GM12878 (cell line): ENCODE measurements around the gene CSRP2. TPM values are rescaled to one million over a fixed set of nuclear protein-coding genes. Genes with fewer than 3 reads are reported as not detected.

Source experiments
- ATAC-seq: fragments of 200-7000 bp; cut with Tn5 transposase; 3 replicates; pipeline ENCODE4 v1.9.1; 2020; ENCODE audit warnings: mild to moderate bottlenecking, moderate library complexity
- BruUV-seq: library from RNA; stranded (reverse); fragments of 400-500 nt; replicated peaks from 2 replicates; lab custom pipeline; 2021; lab: Mats Ljungman, UMichigan
- CTCF ChIA-PET: fragments of 300-600 bp; sonication (Branson Sonifier 250); formaldehyde crosslinking; extraction: SDS; loops from one replicate; lab custom pipeline; 2021; ENCODE audit warnings: inconsistent platforms; lab: Yijun Ruan, JAX
- POLR2A ChIA-PET: fragments of 350-600 bp; formaldehyde crosslinking; extraction: SDS; loops from one replicate; lab custom pipeline; 2021; ENCODE audit warnings: inconsistent platforms; lab: Charles Lee
- RAD21 ChIA-PET: fragments of 300-600 bp; sonication (Branson Sonifier 250); formaldehyde crosslinking; loops from one replicate; lab custom pipeline; 2023; ENCODE audit warnings: antibody characterized with exemption; ENCODE audit not compliant: unreplicated experiment; lab: Charles Lee
- SMC1A ChIA-PET: fragments of 300-600 bp; sonication (Branson Sonifier 250); formaldehyde crosslinking; loops from one replicate; lab custom pipeline; 2023; ENCODE audit not compliant: unreplicated experiment, uncharacterized antibody; lab: Charles Lee
- DNase-seq: peaks from one replicate; pipeline ENCODE4 v3.0.0-alpha.2; 2011; ENCODE audit warnings: low read depth, low spot score
- FAIRE-seq: peaks from 3 replicates; lab custom pipeline; 2011; peaks lifted over from hg19 to GRCh38; lab: Jason Lieb, UNC
- H2AFZ ChIP-seq: 2 replicates; pipeline ENCODE4 v1.6.0; 2011; ENCODE audit warnings: low read depth, low read length, control low read depth; ENCODE audit not compliant: control insufficient read depth
- H3K27ac ChIP-seq: 2 replicates; pipeline ENCODE4 v1.5.1; 2011; ENCODE audit warnings: control low read depth; ENCODE audit not compliant: control insufficient read depth, insufficient read depth
- H3K27me3 ChIP-seq, 2 experiments: replicated peaks in 1 of 2; 2 replicates each; pipeline versions ENCODE4 v1.6.0 to v1.6.1; 2011; ENCODE audit warnings: low read length in 1 of 2; ENCODE audit not compliant: control insufficient read depth in 2 of 2, insufficient read depth in 2 of 2
- H3K36me3 ChIP-seq, 2 experiments: 2 replicates each; pipeline ENCODE4 v1.5.1; 2011; ENCODE audit warnings: low read length in 1 of 2; ENCODE audit not compliant: control insufficient read depth in 2 of 2, insufficient read depth in 2 of 2
- H3K4me1 ChIP-seq: 2 replicates; pipeline ENCODE4 v1.6.1; 2011; ENCODE audit warnings: mild to moderate bottlenecking, low read length, moderate library complexity, mixed read lengths; ENCODE audit not compliant: control insufficient read depth, insufficient read depth
- H3K4me2 ChIP-seq: 2 replicates; pipeline ENCODE4 v1.6.0; 2011; ENCODE audit warnings: control low read depth; ENCODE audit not compliant: control insufficient read depth, insufficient read depth
- H3K4me3 ChIP-seq: fragments of 200-600 bp; sonication (generic); 2 replicates; pipeline ENCODE4 v1.5.1; 2016
- H3K79me2 ChIP-seq: 2 replicates; pipeline ENCODE4 v1.6.0; 2011; ENCODE audit warnings: low read length; ENCODE audit not compliant: control insufficient read depth, insufficient read depth
- H3K9ac ChIP-seq: 2 replicates; pipeline ENCODE4 v1.8.0; 2011; ENCODE audit warnings: low read length, control low read depth, mixed read lengths; ENCODE audit not compliant: control insufficient read depth, insufficient read depth
- H3K9me3 ChIP-seq: replicated peaks from 3 replicates; pipeline ENCODE4 v1.5.1; 2011; ENCODE audit warnings: mild to moderate bottlenecking, low read length; ENCODE audit not compliant: control insufficient read depth, insufficient read depth
- H4K20me1 ChIP-seq: 2 replicates; pipeline ENCODE4 v1.6.0; 2011; ENCODE audit not compliant: control insufficient read depth, insufficient read depth
- ATF7 ChIP-seq: fragments of 450-650 bp; IDR thresholded peaks from 2 replicates; pipeline ENCODE4 v1.6.1; 2016; ENCODE audit warnings: low read depth, mild to moderate bottlenecking
- BMI1 ChIP-seq: fragments of 450-650 bp; IDR thresholded peaks from 2 replicates; pipeline ENCODE4 v1.6.1; 2016; ENCODE audit warnings: mild to moderate bottlenecking, moderate library complexity, borderline replicate concordance
- DPF2 ChIP-seq: fragments of 450-650 bp; IDR thresholded peaks from 2 replicates; pipeline ENCODE4 v1.6.1; 2017; ENCODE audit warnings: mild to moderate bottlenecking
- EZH2 ChIP-seq: IDR thresholded peaks from 2 replicates; pipeline ENCODE4 v1.6.1; 2012; ENCODE audit warnings: low read depth, mild to moderate bottlenecking, control low read depth, inconsistent platforms, low read length, borderline replicate concordance; ENCODE audit not compliant: control insufficient read depth
- HDAC2 ChIP-seq: fragments of 200-600 bp; sonication (generic); IDR thresholded peaks from 2 replicates; pipeline ENCODE4 v1.6.1; 2017
- MEF2B ChIP-seq: fragments of 450-650 bp; IDR thresholded peaks from 2 replicates; pipeline ENCODE4 v1.6.1; 2018; ENCODE audit warnings: mild to moderate bottlenecking, moderate library complexity; ENCODE audit not compliant: partially characterized antibody, poor library complexity, severe bottlenecking
- NR2C1 ChIP-seq: fragments of 450-650 bp; IDR thresholded peaks from 2 replicates; pipeline ENCODE4 v1.6.1; 2017; ENCODE audit warnings: antibody characterized with exemption, mild to moderate bottlenecking, moderate library complexity
- NRF1 ChIP-seq: conservative IDR thresholded peaks from 2 replicates; pipeline ENCODE4 v1.6.1; 2011; ENCODE audit warnings: mild to moderate bottlenecking, low read depth, low read length, improper control_type of control experiment
- POLR2AphosphoS2 ChIP-seq: IDR thresholded peaks from 2 replicates; pipeline ENCODE4 v1.6.1; 2011; ENCODE audit warnings: low read depth, mild to moderate bottlenecking, low read length, improper control_type of control experiment, moderate library complexity
- RCOR1 ChIP-seq: conservative IDR thresholded peaks from 2 replicates; pipeline ENCODE4 v1.6.1; 2012; ENCODE audit warnings: low read depth, low read length, improper control_type of control experiment
- SIX5 ChIP-seq: IDR thresholded peaks from 2 replicates; pipeline ENCODE4 v1.6.1; 2011; ENCODE audit warnings: mild to moderate bottlenecking, low read depth, low read length, moderate library complexity; ENCODE audit not compliant: severe bottlenecking
- SRF ChIP-seq, 2 experiments: IDR thresholded peaks; 2 replicates each; pipeline ENCODE4 v1.6.1; 2011; ENCODE audit warnings: low read depth in 2 of 2, low read length in 2 of 2, mild to moderate bottlenecking in 1 of 2, moderate library complexity in 1 of 2
- SUZ12 ChIP-seq: fragments of 200-600 bp; sonication (generic); IDR thresholded peaks from one replicate; pipeline ENCODE4 v1.6.1; 2018; ENCODE audit warnings: antibody characterized with exemption, mild to moderate bottlenecking; ENCODE audit not compliant: unreplicated experiment
- TARDBP ChIP-seq: IDR thresholded peaks from 2 replicates; pipeline ENCODE4 v1.6.1; 2016; ENCODE audit warnings: borderline replicate concordance
- WGBS: methylation state at CpG from one replicate; pipeline ENCODE4 v1.1.6; 2016; ENCODE audit warnings: low lambda C conversion rate; ENCODE audit not compliant: insufficient replicate concordance, insufficient coverage; ENCODE audit errors: missing lambda C conversion rate; 5-methylcytosine and 5-hydroxymethylcytosine counted together
- in situ Hi-C: fragments of 300-500 bp; cut with MboI; formaldehyde crosslinking; loops from 9 replicates; pipeline ENCODE4 v1.14.3; 2018; ENCODE audit warnings: mixed read lengths
- intact Hi-C: fragments of 100-400 bp; cut with micrococcal nuclease; formaldehyde crosslinking; loops from one replicate; pipeline ENCODE4 v1.14.2; 2022; ENCODE audit not compliant: unreplicated experiment
- polyA plus RNA-seq, 11 experiments: library from polyadenylated mRNA; depleted of rRNA in 4 of 11; unstranded in 6 of 11; stranded (reverse) in 5 of 11; fragments of >200 nt; fragmentation: Nextera tagmentation in 4 of 11; fragmentation: Illumina TruSeq in 1 of 11; extraction: Ambion mirVana in 4 of 11; extraction: Trizol in 1 of 11; gene quantifications; 1 replicate in 1 of 11; 2 replicates in 10 of 11; pipeline versions ENCODE4 v1.2.1 to v1.2.3, GENCODE V29; 2011 to 2016; ENCODE audit warnings: inconsistent platforms in 2 of 11, missing spikeins in 2 of 11, low read depth in 1 of 11
- total RNA-seq, 4 experiments: library from RNA; depleted of rRNA in 3 of 4; stranded (reverse); fragments of >200 nt in 3 of 4; fragmentation: Illumina TruSeq in 1 of 4; extraction: Trizol in 1 of 4; gene quantifications; 2 replicates each; pipeline versions ENCODE4 v1.2.1 to v1.2.3, GENCODE V29; 2013 to 2021
- TF ChIP-seq, protein P1 (sequence below): fragments of 450-650 bp; IDR thresholded peaks from 2 replicates; pipeline ENCODE4 v1.6.1; 2017; ENCODE audit warnings: mild to moderate bottlenecking
- TF ChIP-seq, protein P2 (sequence below): fragments of 450-650 bp; IDR thresholded peaks from 2 replicates; pipeline ENCODE4 v1.6.1; 2018; ENCODE audit warnings: mild to moderate bottlenecking, low read depth, moderate library complexity; ENCODE audit not compliant: partially characterized antibody

The CSRP2 gene
- total and polyA plus RNA-seq, 10 of the 15 experiments (the other 5 are each of a cell fraction or from before 2014, with no cell fraction given), result 0.08 to 1.6 (median 0.52) TPM

DNA sequence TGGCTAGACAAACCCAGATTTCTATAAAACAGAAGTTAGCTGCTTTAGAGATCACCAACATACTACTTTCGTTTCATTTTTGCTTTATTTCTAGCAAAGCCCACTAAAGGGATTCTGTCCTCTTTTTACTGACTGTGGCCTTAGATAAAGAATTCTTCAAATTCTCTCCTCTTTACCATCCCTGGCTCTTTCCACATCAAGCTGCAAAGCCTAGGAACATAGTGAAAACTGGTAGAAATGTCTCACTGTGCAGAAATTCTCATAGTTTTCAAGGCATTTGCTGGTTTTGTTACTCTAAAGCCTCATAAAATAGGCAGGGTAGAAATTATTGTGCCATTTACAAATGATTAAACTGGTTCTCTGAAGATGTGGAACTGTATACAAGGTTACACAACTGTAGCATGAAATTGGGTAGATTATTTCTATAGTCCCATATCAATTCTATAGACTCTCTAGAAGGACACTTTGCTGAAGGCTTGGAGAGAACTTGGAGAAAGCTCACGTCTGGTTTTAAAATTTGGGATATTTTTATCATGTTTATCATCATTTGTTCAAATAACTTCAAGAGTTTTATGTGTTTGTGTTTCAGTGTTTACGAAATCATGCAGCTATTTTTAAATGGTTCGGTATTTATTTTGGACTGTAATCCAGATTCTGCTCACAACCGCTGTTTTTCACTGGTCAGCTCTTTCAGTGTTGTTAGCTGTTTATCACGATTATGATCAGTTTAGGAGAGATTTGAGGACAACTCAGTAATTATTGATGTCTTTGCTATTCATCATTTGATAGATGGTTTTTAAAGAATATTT lies 36.7 kb upstream of the CSRP2 start (continued):
- no peak for TF ChIP-seq RCOR1

DNA sequence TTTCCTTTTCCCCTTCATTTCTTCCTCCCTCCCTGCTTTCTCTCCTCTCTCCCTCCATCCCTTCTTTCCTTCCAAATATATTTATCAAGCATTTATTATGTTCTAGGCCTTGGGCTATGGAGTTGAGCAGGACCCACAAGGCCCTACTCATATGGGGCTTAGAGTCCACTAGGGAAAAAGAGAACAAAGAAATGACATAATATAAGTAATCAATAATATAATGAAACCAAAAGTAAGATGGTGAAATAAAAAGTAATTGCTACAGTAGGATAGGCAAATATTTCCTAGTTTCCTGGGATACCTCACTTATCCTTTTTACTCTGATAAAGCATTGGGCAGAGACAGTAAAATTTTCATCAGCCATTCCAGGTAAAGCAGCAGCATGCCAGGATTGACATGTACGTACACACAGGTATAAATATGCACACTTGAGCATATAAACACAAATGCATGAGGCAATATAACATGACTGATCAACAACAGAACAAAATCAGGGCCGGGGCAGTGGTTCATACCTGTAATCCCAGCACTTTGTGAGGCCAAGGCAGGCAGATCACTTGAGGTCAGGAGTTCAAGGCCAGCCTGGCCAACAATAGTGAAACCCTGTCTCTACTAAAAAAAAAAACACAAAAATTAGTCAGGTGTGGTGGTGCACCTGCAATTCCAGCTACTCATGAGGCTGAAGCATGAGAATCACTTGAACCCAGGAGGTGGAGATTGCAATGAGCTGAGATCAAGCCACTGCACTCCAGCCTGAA lies 35.5 kb upstream of the CSRP2 start:
- ATAC-seq (no peak), DNase-seq (no peak), FAIRE-seq (no peak)
- H3K9me3 ChIP-seq, result no peaks in the 10 kb centered on the region
- no TSS peak for BruUV-seq
- intact Hi-C loops, result no loop called here
- H3K36me3 ChIP-seq, result no peaks in the 10 kb centered on the region
- in situ Hi-C loops, result no loop called here
- no peaks in the 10 kb centered on the region for H3K4me1 ChIP-seq
- H4K20me1 ChIP-seq, result no peaks in the 10 kb centered on the region
- POLR2A ChIA-PET, result no interaction called here
- 0% methylated on average over 2 of the region's 2 CpGs for WGBS
- H3K4me2 ChIP-seq, result no peak overlapping the region
- H3K79me2 ChIP-seq, result no peaks in the 10 kb centered on the region
- no peak overlapping the region for H2AFZ ChIP-seq
- TF ChIP-seq EZH2 (no peak), NR2C1 (no peak), HDAC2 (no peak), SRF (IDR thresholded peaks at IDR 0.05; ENCODE audit: low read depth in 2 of 2, low read length in 2 of 2) (no peak), ATF7 (no peak), MEF2B (no peak), POLR2AphosphoS2 (no peak), BMI1 (no peak), TARDBP (no peak), DPF2 (no peak), SUZ12 (no peak), NRF1 (no peak), SIX5 (no peak)
- TF ChIP-seq, protein P1, sequence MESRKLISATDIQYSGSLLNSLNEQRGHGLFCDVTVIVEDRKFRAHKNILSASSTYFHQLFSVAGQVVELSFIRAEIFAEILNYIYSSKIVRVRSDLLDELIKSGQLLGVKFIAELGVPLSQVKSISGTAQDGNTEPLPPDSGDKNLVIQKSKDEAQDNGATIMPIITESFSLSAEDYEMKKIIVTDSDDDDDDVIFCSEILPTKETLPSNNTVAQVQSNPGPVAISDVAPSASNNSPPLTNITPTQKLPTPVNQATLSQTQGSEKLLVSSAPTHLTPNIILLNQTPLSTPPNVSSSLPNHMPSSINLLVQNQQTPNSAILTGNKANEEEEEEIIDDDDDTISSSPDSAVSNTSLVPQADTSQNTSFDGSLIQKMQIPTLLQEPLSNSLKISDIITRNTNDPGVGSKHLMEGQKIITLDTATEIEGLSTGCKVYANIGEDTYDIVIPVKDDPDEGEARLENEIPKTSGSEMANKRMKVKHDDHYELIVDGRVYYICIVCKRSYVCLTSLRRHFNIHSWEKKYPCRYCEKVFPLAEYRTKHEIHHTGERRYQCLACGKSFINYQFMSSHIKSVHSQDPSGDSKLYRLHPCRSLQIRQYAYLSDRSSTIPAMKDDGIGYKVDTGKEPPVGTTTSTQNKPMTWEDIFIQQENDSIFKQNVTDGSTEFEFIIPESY, result no peak
- TF ChIP-seq, protein P2, sequence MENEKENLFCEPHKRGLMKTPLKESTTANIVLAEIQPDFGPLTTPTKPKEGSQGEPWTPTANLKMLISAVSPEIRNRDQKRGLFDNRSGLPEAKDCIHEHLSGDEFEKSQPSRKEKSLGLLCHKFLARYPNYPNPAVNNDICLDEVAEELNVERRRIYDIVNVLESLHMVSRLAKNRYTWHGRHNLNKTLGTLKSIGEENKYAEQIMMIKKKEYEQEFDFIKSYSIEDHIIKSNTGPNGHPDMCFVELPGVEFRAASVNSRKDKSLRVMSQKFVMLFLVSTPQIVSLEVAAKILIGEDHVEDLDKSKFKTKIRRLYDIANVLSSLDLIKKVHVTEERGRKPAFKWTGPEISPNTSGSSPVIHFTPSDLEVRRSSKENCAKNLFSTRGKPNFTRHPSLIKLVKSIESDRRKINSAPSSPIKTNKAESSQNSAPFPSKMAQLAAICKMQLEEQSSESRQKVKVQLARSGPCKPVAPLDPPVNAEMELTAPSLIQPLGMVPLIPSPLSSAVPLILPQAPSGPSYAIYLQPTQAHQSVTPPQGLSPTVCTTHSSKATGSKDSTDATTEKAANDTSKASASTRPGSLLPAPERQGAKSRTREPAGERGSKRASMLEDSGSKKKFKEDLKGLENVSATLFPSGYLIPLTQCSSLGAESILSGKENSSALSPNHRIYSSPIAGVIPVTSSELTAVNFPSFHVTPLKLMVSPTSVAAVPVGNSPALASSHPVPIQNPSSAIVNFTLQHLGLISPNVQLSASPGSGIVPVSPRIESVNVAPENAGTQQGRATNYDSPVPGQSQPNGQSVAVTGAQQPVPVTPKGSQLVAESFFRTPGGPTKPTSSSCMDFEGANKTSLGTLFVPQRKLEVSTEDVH, result no peak
- SMC1A ChIA-PET, result no interaction called here
- H3K4me3 ChIP-seq, result no peak overlapping the region
- RAD21 ChIA-PET, result no interaction called here
- H3K9ac ChIP-seq, result no peak overlapping the region
- no peak overlapping the region for H3K27ac ChIP-seq
- CTCF ChIA-PET, result no interaction called here
- no peaks in the 10 kb centered on the region for H3K27me3 ChIP-seq
